Neuronal stem cell (in vitro differentiated cells): ENCODE data around the gene ADAM12.

Experiments
- DNase-seq: peaks from one replicate; pipeline ENCODE4 v3.0.0-alpha.2; 2013; ENCODE audit warnings: low spot score
- H2AFZ ChIP-seq: one replicate; pipeline ENCODE4 v1.6.1; 2013; ENCODE audit warnings: mild to moderate bottlenecking, low read length, inconsistent platforms
- H2AK5ac ChIP-seq: 2 replicates; pipeline ENCODE4 v1.6.1; 2013; ENCODE audit warnings: low read depth, mild to moderate bottlenecking, inconsistent platforms, low read length, moderate library complexity, mixed read lengths
- H2BK120ac ChIP-seq: 2 replicates; pipeline ENCODE4 v1.6.1; 2013; ENCODE audit warnings: low read depth, mild to moderate bottlenecking, inconsistent platforms, low read length, moderate library complexity, mixed read lengths
- H2BK12ac ChIP-seq: one replicate; pipeline ENCODE4 v1.6.1; 2013; ENCODE audit warnings: low read length, inconsistent platforms
- H2BK15ac ChIP-seq: 2 replicates; pipeline ENCODE4 v1.6.1; 2013; ENCODE audit warnings: mild to moderate bottlenecking, low read length, inconsistent platforms, mixed read lengths
- H2BK5ac ChIP-seq: one replicate; pipeline ENCODE4 v1.6.1; 2013; ENCODE audit warnings: inconsistent platforms, mild to moderate bottlenecking, low read length, moderate library complexity
- H3K14ac ChIP-seq: one replicate; pipeline ENCODE4 v1.6.1; 2013; ENCODE audit warnings: low read length, inconsistent platforms
- H3K18ac ChIP-seq: 2 replicates; pipeline ENCODE4 v1.6.1; 2013; ENCODE audit warnings: low read length, inconsistent platforms
- H3K23ac ChIP-seq: 2 replicates; pipeline ENCODE4 v1.6.1; 2013; ENCODE audit warnings: low read depth, mild to moderate bottlenecking, mixed read lengths, low read length, inconsistent platforms; ENCODE audit not compliant: poor library complexity
- H3K27ac ChIP-seq: replicated peaks from 3 replicates; pipeline ENCODE4 v1.5.1; 2013; ENCODE audit warnings: low read length, inconsistent platforms
- H3K27me3 ChIP-seq, 3 experiments: 2 replicates each; pipeline ENCODE4 v1.6.1; 2013; ENCODE audit warnings: low read length in 3 of 3, mild to moderate bottlenecking in 2 of 3, inconsistent platforms in 1 of 3, low read depth in 1 of 3, mixed read lengths in 1 of 3, moderate library complexity in 1 of 3; ENCODE audit not compliant: control insufficient read depth in 3 of 3, insufficient read depth in 3 of 3
- H3K36me3 ChIP-seq, 2 donors: replicated peaks in 1 of 2; 2 replicates each; pipeline ENCODE4 v1.6.1; 2013; ENCODE audit warnings: low read length in 2 of 2; ENCODE audit not compliant: control insufficient read depth in 2 of 2, insufficient read depth in 2 of 2
- H3K4ac ChIP-seq: 2 replicates; pipeline ENCODE4 v1.6.1; 2013; ENCODE audit warnings: inconsistent platforms, mild to moderate bottlenecking, low read length, moderate library complexity
- H3K4me1 ChIP-seq, 2 donors: 1 replicate in 1 of 2; 2 replicates in 1 of 2; pipeline ENCODE4 v1.6.1; 2013; ENCODE audit warnings: low read length in 2 of 2, low read depth in 1 of 2; ENCODE audit not compliant: control insufficient read depth in 2 of 2, insufficient read depth in 1 of 2
- H3K4me2 ChIP-seq: one replicate; pipeline ENCODE4 v1.6.1; 2013; ENCODE audit warnings: mild to moderate bottlenecking, low read length, inconsistent platforms; ENCODE audit not compliant: insufficient read depth, poor library complexity, severe bottlenecking
- H3K4me3 ChIP-seq, 2 donors: 2 replicates each; pipeline ENCODE4 v1.5.1; 2013; ENCODE audit warnings: low read length in 2 of 2, mild to moderate bottlenecking in 2 of 2, inconsistent platforms in 1 of 2, moderate library complexity in 1 of 2
- H3K79me1 ChIP-seq: one replicate; pipeline ENCODE4 v1.6.1; 2013; ENCODE audit warnings: low read depth, mild to moderate bottlenecking, inconsistent platforms, low read length, moderate library complexity
- H3K9ac ChIP-seq: one replicate; pipeline ENCODE4 v1.6.1; 2013; ENCODE audit warnings: mild to moderate bottlenecking, low read depth, low read length, inconsistent platforms; ENCODE audit not compliant: poor library complexity
- H3K9me3 ChIP-seq, 2 donors: replicated peaks in 1 of 2; 2 replicates each; pipeline versions ENCODE3 to v1.6.1; 2013; ENCODE audit warnings: low read length in 2 of 2, mild to moderate bottlenecking in 2 of 2, inconsistent platforms in 1 of 2, low read depth in 1 of 2, mixed read lengths in 1 of 2, moderate library complexity in 1 of 2; ENCODE audit not compliant: control insufficient read depth in 2 of 2, insufficient read depth in 1 of 2
- H4K8ac ChIP-seq: one replicate; pipeline ENCODE4 v1.6.1; 2013; ENCODE audit warnings: low read depth, mild to moderate bottlenecking, inconsistent platforms, low read length, moderate library complexity
- H4K91ac ChIP-seq: one replicate; pipeline ENCODE4 v1.6.1; 2013; ENCODE audit warnings: low read length, low read depth, mild to moderate bottlenecking, inconsistent platforms; ENCODE audit not compliant: poor library complexity
- WGBS, 2 donors: extraction: QIAGEN DNeasy Blood & Tissue Kit; methylation state at CpG; one replicate each; pipeline ENCODE4 v1.1.7; 2013; ENCODE audit warnings: missing lambda C conversion rate in 2 of 2, mixed read lengths in 1 of 2; ENCODE audit not compliant: insufficient read length in 2 of 2, insufficient replicate concordance in 1 of 2; ENCODE audit errors: extremely low coverage in 2 of 2; 5-methylcytosine and 5-hydroxymethylcytosine counted together

ADAM12 gene

GRCh38 chr10:126204320-126204719, 184.0 kb downstream of the ADAM12 start:
- Histone ChIP-seq H3K23ac (no peak overlapping the region), H4K91ac (no peak overlapping the region), H2BK120ac (no peak overlapping the region), H2AK5ac (no peak overlapping the region), H3K27ac (no peak overlapping the region), H3K9ac (no peak overlapping the region), H3K4me1 (no peaks in the 10 kb centered on the region), H3K27me3 (no peaks in the 10 kb centered on the region), H3K36me3 (no peaks in the 10 kb centered on the region), H3K4ac (no peak overlapping the region), H3K4me2 (no peak overlapping the region), H3K79me1 (no peaks in the 10 kb centered on the region), H2BK12ac (no peak overlapping the region), H2BK5ac (no peak overlapping the region), H3K14ac (no peak overlapping the region), H4K8ac (no peak overlapping the region), H2BK15ac (no peak overlapping the region), H3K9me3 (no peaks in the 10 kb centered on the region), H3K4me3 (no peak overlapping the region), H3K18ac (peak overlapping the region; percentile 25), H2AFZ (peak overlapping the region; percentile 12)
- WGBS, 2 donors: no CpG with 5 or more reads among the region's 4 CpGs
- DNase-seq: no peak

GRCh38 chr10:126203746-126204145, 184.5 kb downstream of the ADAM12 start:
- Histone ChIP-seq H2BK15ac (no peak overlapping the region), H3K18ac (no peak overlapping the region), H2AFZ (peak overlapping the region; percentile 12), H3K9me3 (no peaks in the 10 kb centered on the region), H2AK5ac (no peak overlapping the region), H3K4me2 (no peak overlapping the region), H2BK5ac (no peak overlapping the region), H3K4me3 (no peak overlapping the region), H4K91ac (no peak overlapping the region), H3K14ac (no peak overlapping the region), H3K36me3 (no peaks in the 10 kb centered on the region), H3K27ac (no peak overlapping the region), H3K4me1 (no peaks in the 10 kb centered on the region), H2BK120ac (no peak overlapping the region), H3K23ac (no peak overlapping the region), H3K4ac (no peak overlapping the region), H3K79me1 (no peaks in the 10 kb centered on the region), H3K27me3 (no peaks in the 10 kb centered on the region), H2BK12ac (no peak overlapping the region), H3K9ac (no peak overlapping the region), H4K8ac (no peak overlapping the region)
- WGBS, 2 donors: no CpG with 5 or more reads among the region's 7 CpGs
- no peak for DNase-seq

DNA sequence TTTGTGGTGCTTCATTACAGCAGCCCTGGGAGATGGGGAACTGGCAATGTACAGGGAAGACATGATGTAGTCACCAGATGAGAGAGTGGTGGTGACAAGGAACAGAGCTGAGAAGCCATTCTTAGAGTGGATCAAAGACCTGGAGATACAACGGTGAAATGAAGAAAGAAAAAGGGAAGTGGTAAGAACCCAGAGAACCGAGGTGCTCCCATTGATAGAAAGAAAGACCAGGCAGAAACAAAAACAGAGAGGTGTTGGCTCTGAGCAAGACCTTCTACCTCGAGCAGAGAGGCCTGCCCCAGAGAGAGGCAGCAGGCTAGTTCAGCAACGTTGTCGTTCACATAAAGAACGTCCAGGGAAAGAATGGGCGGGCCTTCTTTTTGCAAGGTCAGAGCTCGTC, 186.7 kb downstream of the ADAM12 start:
- H3K27me3 ChIP-seq: no peaks in the 10 kb centered on the region
- no CpG with 5 or more reads among the region's 8 CpGs for WGBS, 2 donors

GRCh38 chr10:126199221-126199998, 188.9 kb downstream of the ADAM12 start:
- Histone ChIP-seq H3K18ac (no peak overlapping the region), H3K14ac (no peak overlapping the region), H2BK15ac (no peak overlapping the region), H3K4me3 (no peak overlapping the region), H3K4ac (no peak overlapping the region), H2BK12ac (no peak overlapping the region), H3K9me3 (no peaks in the 10 kb centered on the region), H3K9ac (no peak overlapping the region), H2AK5ac (no peak overlapping the region), H3K27me3 (no peaks in the 10 kb centered on the region), H3K4me1 (no peaks in the 10 kb centered on the region), H2AFZ (no peak overlapping the region), H2BK5ac (no peak overlapping the region), H4K8ac (no peak overlapping the region), H3K23ac (no peak overlapping the region), H4K91ac (no peak overlapping the region), H3K27ac (no peak overlapping the region), H3K79me1 (no peaks in the 10 kb centered on the region), H3K36me3 (no peaks in the 10 kb centered on the region), H2BK120ac (no peak overlapping the region), H3K4me2 (no peak overlapping the region)
- WGBS, 2 donors: no CpG with 5 or more reads among the region's 13 CpGs
- no peak for DNase-seq

More for the DNA sequence above, 186.7 kb downstream of the ADAM12 start:
- no peak overlapping the region for H3K27ac ChIP-seq
- no peak overlapping the region for H2BK15ac ChIP-seq
- H3K14ac ChIP-seq: no peak overlapping the region
- no peak overlapping the region for H2AK5ac ChIP-seq
- no peak overlapping the region for H3K4me3 ChIP-seq
- no peak overlapping the region for H3K9ac ChIP-seq
- peak overlapping the region; percentile 53 for H2AFZ ChIP-seq
- no peak overlapping the region for H4K8ac ChIP-seq
- H3K4me1 ChIP-seq: no peaks in the 10 kb centered on the region
- H3K79me1 ChIP-seq: no peaks in the 10 kb centered on the region
- H3K9me3 ChIP-seq: no peaks in the 10 kb centered on the region
- H2BK120ac ChIP-seq: no peak overlapping the region
- no peak overlapping the region for H2BK12ac ChIP-seq
- no peak overlapping the region for H3K18ac ChIP-seq
- no peak overlapping the region for H2BK5ac ChIP-seq
- no peak for DNase-seq
- H3K4me2 ChIP-seq: no peak overlapping the region
- H3K4ac ChIP-seq: no peak overlapping the region
- no peaks in the 10 kb centered on the region for H3K36me3 ChIP-seq
- H3K23ac ChIP-seq: no peak overlapping the region
- no peak overlapping the region for H4K91ac ChIP-seq
